ENCODE data around the gene CDC6.

Gene CDC6

GRCh38 chr17:40311575-40311974, 23.9 kb downstream of the CDC6 start:
- no peak for DNase-seq (ENCODE audit: low spot score)

- no peak for DNase-seq (ENCODE audit: low spot score)
Observed at GRCh38 chr17:40312131-40312731, 24.6 kb downstream of the CDC6 start.

DNA sequence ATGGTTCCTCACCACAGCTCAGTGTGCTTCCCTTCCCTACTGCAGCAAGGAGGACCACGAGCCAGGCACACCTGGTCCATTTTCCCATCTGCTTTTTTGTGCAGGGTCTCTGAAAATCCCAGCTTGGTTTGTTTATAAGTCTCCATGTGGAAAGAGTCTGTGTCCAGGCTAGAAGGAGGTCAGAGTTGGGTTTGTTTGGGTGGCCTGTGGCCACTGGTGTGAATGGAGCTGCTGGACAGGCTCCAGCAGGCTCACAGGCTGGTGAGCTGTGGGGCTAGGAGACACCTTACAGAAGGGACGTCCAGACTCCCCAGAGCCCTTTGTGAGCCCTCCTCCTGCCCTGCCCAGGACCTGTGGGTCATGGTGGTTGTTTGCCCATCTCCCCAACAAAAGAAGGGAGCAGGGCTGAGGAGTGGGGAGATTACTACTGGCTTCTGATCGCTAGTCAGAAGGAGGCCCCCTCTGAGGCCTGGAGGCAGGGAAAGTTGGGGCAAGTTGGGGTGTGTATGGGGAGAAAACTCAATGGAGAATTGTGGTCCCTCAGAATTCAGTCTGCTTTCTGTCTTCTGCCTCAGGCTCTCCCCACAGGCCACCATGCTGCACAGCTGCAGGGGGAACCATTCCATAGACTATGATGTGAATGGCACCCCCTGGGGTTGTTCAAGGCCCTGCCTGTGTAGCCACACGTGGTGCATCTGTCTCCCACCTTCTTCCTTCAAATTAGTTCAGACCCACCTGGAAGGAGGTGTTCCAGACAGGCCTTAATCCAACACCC, 25.4 kb downstream of the CDC6 start:
- DNase-seq (ENCODE audit: low spot score), result no peak

GRCh38 chr17:40313668-40314583, 26.2 kb downstream of the CDC6 start:
- no peak for DNase-seq (ENCODE audit: low spot score)

- DNase-seq (ENCODE audit: low spot score), result peak; percentile 84
Observed at GRCh38 chr17:40314584-40314956, 26.9 kb downstream of the CDC6 start.

DNA sequence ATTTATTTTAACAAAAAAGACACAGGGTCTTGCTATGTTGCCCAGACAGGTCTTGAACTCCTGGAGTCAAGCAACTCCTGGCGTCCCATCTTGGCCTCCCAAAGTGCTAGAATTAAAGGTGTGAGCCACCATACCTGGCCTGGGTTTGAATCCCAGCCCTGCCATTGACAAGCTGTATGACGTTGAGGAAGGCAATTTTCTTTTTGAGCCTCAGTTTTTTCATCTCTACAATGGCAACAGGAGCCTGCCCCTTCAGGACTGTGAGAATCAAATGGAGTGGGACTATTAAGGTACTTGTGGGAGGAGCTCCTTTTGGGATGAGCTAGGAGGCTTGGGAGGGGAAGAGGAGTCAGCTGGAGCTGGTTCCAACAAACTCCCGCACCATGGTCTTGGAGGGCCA, 27.5 kb downstream of the CDC6 start:
- DNase-seq (ENCODE audit: low spot score), result no peak

- DNase-seq (ENCODE audit: low spot score), result no peak
Observed at GRCh38 chr17:40315678-40316570, 28.2 kb downstream of the CDC6 start.

DNA sequence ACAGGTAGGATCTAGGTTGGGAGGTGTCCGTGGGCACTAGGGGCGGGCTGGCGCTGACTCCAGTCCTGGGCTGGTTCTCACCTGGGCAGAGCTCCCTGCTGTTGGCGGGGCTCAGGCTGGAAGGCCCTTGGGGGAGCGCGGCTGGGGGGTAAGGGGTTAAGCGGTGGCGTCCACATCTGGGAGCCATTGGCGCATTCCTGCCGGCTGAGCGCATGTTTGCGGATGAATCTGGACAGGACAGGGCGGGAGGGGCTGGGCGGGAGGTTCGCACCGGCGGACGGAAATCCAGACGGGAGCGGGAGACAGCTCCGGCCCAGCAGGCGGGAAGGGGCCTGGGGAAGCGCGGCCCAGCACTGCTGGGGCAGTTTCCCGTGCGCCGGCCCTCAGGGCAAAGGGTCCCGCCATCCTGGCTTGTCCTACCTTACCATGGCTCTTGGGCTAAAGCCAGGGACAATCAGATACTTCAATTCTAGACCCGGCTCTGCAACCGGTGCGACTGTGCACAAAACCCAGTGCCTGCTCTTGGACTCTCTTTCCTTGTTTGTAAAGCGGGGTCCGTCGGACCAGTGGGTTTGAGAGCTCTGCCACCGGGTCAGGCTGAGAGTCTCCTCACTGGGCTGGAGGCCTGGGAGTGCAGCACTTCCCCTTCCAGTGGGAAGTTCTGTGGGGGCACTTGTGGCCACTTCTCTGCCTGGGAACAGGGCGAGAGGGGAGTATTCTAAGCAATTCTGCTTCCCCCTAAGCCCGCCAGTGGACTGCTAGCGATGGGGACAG, 29.1 kb downstream of the CDC6 start:
- peak; percentile 87 for DNase-seq (ENCODE audit: low spot score)

DNA sequence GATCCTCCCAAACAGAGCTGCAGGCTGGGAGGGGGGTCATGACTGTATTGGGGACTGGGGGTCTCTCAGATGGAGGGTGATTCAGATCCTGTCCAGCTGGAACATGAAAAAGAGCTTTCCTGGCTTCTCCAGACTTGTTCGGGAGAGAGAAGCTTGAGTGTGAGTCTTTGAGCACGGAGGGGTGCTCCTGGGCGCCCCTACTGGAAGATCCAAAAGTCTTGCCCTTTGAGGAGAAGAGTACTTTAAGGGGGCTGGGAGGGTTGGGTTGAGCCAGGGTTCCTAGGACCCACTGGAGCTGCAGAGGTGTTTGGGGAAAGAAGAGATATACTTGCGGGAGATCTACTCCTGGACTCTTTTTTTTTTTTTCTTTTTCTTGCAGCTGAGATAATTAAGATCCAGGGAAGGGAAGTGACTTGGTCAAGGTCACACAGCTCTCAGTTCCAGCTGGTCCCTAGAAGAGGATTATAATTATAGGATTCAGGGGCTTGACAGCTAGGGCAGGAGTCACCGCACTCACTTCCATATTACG, 29.7 kb downstream of the CDC6 start:
- DNase-seq (ENCODE audit: low spot score), result peak; percentile 69

DNA sequence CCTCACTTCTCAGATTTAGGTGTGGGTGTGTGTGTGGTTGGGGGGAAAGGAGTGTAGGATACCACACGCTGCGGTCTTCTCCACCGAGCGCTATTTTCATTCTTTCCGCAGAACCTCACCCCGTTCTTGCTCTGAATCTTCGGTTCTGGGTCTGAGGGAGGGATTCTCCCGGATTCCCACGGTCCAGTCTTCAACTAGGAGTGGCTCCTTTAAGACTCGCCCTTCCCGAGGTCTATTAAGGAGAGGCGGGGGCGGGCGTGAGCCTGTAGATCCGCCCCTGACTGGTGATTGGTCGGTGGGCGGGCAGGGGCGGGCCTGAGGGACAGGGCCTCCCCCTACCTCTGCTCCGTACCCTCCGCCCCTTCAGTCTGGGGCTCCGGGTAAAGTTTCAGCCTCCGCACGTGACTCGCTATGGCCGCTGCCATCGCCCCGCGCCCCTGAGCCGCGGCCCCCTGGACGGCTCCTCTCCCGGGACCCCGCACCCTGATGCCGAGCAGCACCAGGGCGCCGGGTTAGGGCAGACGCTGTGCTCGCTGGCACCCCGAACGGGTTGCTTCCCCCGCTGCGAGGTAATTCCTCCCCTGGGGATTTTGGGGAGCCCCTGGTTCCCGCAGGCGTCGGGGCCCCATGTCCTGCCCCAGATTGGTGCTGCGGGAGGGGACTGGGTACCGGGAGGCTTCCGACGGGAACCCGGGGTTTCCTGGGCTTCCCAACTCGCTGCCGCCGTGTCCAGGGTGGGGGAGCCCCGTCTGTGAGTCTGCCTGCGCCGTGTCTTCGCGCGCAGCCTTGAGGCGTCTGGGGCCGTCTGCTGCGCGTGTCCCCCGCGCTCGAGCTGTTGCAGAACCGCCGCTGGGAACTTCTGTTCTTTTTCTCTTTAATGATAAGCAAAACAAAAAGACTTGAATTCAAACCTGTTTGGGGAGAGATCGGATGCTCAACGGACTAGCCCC, 30.5 kb downstream of the CDC6 start:
- DNase-seq (ENCODE audit: low spot score), result peak; percentile 98

GRCh38 chr17:40318830-40319391, 31.2 kb downstream of the CDC6 start:
- no peak for DNase-seq (ENCODE audit: low spot score)

GRCh38 chr17:40319651-40320540, 32.2 kb downstream of the CDC6 start:
- no peak for DNase-seq (ENCODE audit: low spot score)

GRCh38 chr17:40320756-40321523, 33.3 kb downstream of the CDC6 start:
- peak; percentile 52 for DNase-seq (ENCODE audit: low spot score)

DNA sequence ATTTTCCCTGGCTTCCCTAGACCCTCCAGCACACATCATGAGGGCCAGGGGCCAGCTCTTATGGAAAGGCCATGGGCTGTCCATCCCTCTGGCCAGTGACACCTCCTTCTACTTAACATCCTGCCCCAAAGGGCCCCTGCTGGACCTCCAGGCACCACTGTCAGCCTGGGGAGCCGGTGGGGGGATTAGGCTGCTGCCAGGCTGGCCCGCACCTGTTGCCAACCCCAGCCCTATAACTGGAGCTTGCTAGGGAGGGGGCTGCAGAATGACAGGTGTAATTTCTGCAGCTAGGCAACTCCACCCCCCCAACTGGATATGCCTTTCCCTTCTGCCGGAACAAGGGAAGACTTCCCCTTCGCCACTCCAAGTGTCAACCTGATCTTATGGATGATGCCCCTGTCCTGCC, 33.8 kb downstream of the CDC6 start:
- DNase-seq (ENCODE audit: low spot score), result no peak

GRCh38 chr17:40321961-40322357, 34.3 kb downstream of the CDC6 start:
- DNase-seq (ENCODE audit: low spot score), result no peak

DNA sequence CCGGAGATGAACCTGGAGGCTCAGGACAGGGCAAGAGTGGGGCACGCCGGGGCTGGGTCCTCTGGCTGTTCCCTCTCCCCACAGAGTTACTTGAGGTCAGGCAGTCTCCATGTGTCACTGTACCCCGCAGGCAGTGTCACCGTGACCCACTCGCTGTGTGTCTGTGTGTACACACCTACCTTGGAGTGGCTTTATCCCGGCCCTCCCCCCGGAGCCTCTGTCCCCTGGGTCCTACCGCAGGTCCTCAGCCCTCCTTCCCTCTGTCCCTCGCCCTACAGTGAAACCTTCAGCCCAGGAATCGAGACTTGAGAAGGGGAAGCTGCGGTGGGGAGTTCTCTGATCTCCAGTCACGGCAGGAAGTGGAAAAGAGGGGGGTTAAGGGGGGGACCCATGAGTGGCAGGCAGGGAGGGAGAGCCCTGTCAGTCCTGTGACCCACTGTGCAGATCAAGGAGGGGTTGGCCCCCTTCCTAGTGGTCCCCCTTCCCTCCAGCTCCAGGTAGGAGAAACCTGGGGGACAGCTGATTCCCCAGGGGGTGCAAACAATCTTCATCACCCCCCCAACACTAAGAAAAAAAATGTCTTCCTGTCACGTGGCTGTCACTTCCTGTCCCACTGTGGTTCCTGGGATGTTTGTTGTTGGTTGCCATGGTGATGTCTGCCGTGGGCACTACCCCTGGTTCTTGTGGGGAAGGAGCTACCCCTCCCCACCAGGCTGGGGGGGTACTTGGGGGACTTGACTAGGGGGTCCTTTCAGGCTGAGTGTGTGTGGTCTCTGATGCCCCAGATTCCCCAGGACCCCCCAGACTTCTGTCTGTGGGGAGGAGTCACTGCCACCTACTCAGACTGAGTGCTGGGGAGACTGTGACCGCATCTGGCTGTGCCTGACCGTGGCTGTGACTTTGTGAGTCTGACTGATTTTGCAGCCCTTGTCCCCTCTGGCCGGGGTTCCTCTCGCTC, 35.0 kb downstream of the CDC6 start:
- DNase-seq (ENCODE audit: low spot score), result peak; percentile 84

Data from AG20443 (cell line).